GM19463 (cell line): ENCODE data around the gene NMRK2.
"Not testable (repeated sequence)": the region's sequence is repeated elsewhere in the genome, so short reads cannot be mapped to it uniquely, and the experiment has no call there.

Source experiments
- ATAC-seq: cut with Tn5 transposase; IDR thresholded peaks from one replicate; pipeline ENCODE4 v1.9.1; 2021; ENCODE audit warnings: mild to moderate bottlenecking, moderate library complexity; ENCODE audit not compliant: unreplicated experiment

Gene NMRK2

GRCh38 chr19:3932931-3933810, at the start of gene NMRK2:
TSS of gene NMRK2 (plus strand) at chr19:3933069. CDS start at chr19:3933672, 603 bp downstream.
- no peak for ATAC-seq

GRCh38 chr19:3890591-3890990, 42.3 kb upstream of the NMRK2 start:
- ATAC-seq: no peak

- no peak for ATAC-seq
These were observed 39.2 kb upstream of the NMRK2 start for GRCh38 chr19:3893509-3894179.

GRCh38 chr19:3894959-3895358, 37.9 kb upstream of the NMRK2 start:
- not testable (repeated sequence) for ATAC-seq

- no peak for ATAC-seq
These were observed 37.1 kb upstream of the NMRK2 start for GRCh38 chr19:3895788-3896187.

GRCh38 chr19:3897936-3898335, 34.9 kb upstream of the NMRK2 start:
- no peak for ATAC-seq

- no peak for ATAC-seq
These were observed 34.4 kb upstream of the NMRK2 start for GRCh38 chr19:3898426-3898825.

GRCh38 chr19:3899531-3900294, 33.2 kb upstream of the NMRK2 start:
- no peak for ATAC-seq

- ATAC-seq: no peak
These were observed 30.4 kb upstream of the NMRK2 start for GRCh38 chr19:3902317-3902973.

GRCh38 chr19:3904233-3904632, 28.6 kb upstream of the NMRK2 start:
- no peak for ATAC-seq

GRCh38 chr19:3907626-3908265, 25.1 kb upstream of the NMRK2 start:
- ATAC-seq: no peak

- no peak for ATAC-seq
These were observed 24.4 kb upstream of the NMRK2 start for GRCh38 chr19:3908266-3909054.

GRCh38 chr19:3910105-3910504, 22.8 kb upstream of the NMRK2 start:
- no peak for ATAC-seq

GRCh38 chr19:3914199-3914598, 18.7 kb upstream of the NMRK2 start:
- ATAC-seq: no peak

- ATAC-seq: no peak
These were observed 16.8 kb upstream of the NMRK2 start for GRCh38 chr19:3916033-3916432.

GRCh38 chr19:3919793-3920192, 13.1 kb upstream of the NMRK2 start:
- ATAC-seq: no peak

- ATAC-seq: no peak
These were observed 9.6 kb upstream of the NMRK2 start for GRCh38 chr19:3923096-3923758.

- ATAC-seq: no peak
These were observed 9.0 kb upstream of the NMRK2 start for GRCh38 chr19:3923912-3924311.

GRCh38 chr19:3931041-3931440, 1.8 kb upstream of the NMRK2 start:
- no peak for ATAC-seq
